Tongue (tissue), 2 donors: ENCODE results near the gene TMEM63B. TPM values are rescaled to one million over a fixed set of nuclear protein-coding genes. Genes with fewer than 3 reads are reported as not detected.
A peak's percentile ranks its signal among the peaks of the same experiment; 100 is the strongest.

Experiments
- DNase-seq: peaks from one replicate; pipeline ENCODE4 v3.0.0-alpha.2; 2015
- total RNA-seq: library from RNA; depleted of rRNA; stranded (reverse); fragments of >200 nt; gene quantifications from one replicate; pipeline ENCODE4 v1.2.3, GENCODE V29; 2014

Gene TMEM63B
- total RNA-seq, 1 donor from 2014 or later, result 18.1 TPM

- DNase-seq, result no peak
Measured at GRCh38 chr6:44117397-44118128, 9.8 kb upstream of the TMEM63B start.

- no peak for DNase-seq
Measured at GRCh38 chr6:44119704-44120262, 7.6 kb upstream of the TMEM63B start.

GRCh38 chr6:44120692-44121443 is 6.5 kb upstream of the TMEM63B start:
- no peak for DNase-seq

- no peak for DNase-seq
Measured at GRCh38 chr6:44122801-44123200, 4.6 kb upstream of the TMEM63B start.

GRCh38 chr6:44123544-44123943 is 3.8 kb upstream of the TMEM63B start:
- DNase-seq, result no peak

- DNase-seq, result peak; percentile 77
Measured at GRCh38 chr6:44126320-44127149, 819 bp upstream of the TMEM63B start.

- DNase-seq, result no peak
Measured at GRCh38 chr6:44128020-44128917, 915 bp downstream of the TMEM63B start.

- no peak for DNase-seq
Measured at GRCh38 chr6:44129841-44130322, 2.5 kb downstream of the TMEM63B start.

GRCh38 chr6:44131892-44132291 is 4.5 kb downstream of the TMEM63B start:
- no peak for DNase-seq

GRCh38 chr6:44132476-44132875 is 5.1 kb downstream of the TMEM63B start:
- DNase-seq, result no peak

- peak; percentile 78 for DNase-seq
Measured at GRCh38 chr6:44133003-44133931, 5.9 kb downstream of the TMEM63B start.

- no peak for DNase-seq
Measured at GRCh38 chr6:44133981-44134711, 6.8 kb downstream of the TMEM63B start.

- DNase-seq, result peak; percentile 79
Measured at GRCh38 chr6:44135173-44135758, 7.9 kb downstream of the TMEM63B start.

GRCh38 chr6:44135875-44136274 is 8.5 kb downstream of the TMEM63B start:
- DNase-seq, result no peak

GRCh38 chr6:44138717-44139350 is 11.5 kb downstream of the TMEM63B start:
- DNase-seq, result no peak

- no peak for DNase-seq
Measured at GRCh38 chr6:44139351-44139743, 12.0 kb downstream of the TMEM63B start.

- no peak for DNase-seq
Measured at GRCh38 chr6:44142835-44143234, 15.5 kb downstream of the TMEM63B start.

GRCh38 chr6:44143731-44144130 is 16.4 kb downstream of the TMEM63B start:
- DNase-seq, result no peak
